Mesodermal cell (in vitro differentiated cells): ENCODE data around the gene TPRG1L.

ENCODE experiments used
- H3K27ac ChIP-seq: 2 replicates; pipeline ENCODE4 v1.7.0; 2013; ENCODE audit warnings: mild to moderate bottlenecking, low read depth, low read length, moderate library complexity; ENCODE audit not compliant: severe bottlenecking
- H3K36me3 ChIP-seq: 2 replicates; pipeline ENCODE4 v1.7.1; 2013; ENCODE audit warnings: mild to moderate bottlenecking, low read length, moderate library complexity; ENCODE audit not compliant: control insufficient read depth, insufficient read depth
- H3K4me1 ChIP-seq: one replicate; pipeline ENCODE4 v1.7.1; 2013; ENCODE audit warnings: mild to moderate bottlenecking, low read length; ENCODE audit not compliant: insufficient read depth, control insufficient read depth, poor library complexity, severe bottlenecking
- H3K4me3 ChIP-seq: 2 replicates; pipeline ENCODE4 v1.7.0; 2013; ENCODE audit warnings: low read length, control low read depth, mild to moderate bottlenecking; ENCODE audit not compliant: insufficient read depth, poor library complexity, severe bottlenecking; ENCODE audit errors: extremely low read depth
- H3K9me3 ChIP-seq: 2 replicates; pipeline ENCODE4 v1.7.1; 2013; ENCODE audit warnings: mild to moderate bottlenecking, low read length, moderate library complexity; ENCODE audit not compliant: control insufficient read depth
- WGBS, 2 experiments: methylation state at CpG; one replicate each; pipeline ENCODE4 v1.1.5; 2013; ENCODE audit warnings: missing lambda C conversion rate in 2 of 2; ENCODE audit not compliant: insufficient coverage in 2 of 2; 5-methylcytosine and 5-hydroxymethylcytosine counted together

TPRG1L gene

DNA sequence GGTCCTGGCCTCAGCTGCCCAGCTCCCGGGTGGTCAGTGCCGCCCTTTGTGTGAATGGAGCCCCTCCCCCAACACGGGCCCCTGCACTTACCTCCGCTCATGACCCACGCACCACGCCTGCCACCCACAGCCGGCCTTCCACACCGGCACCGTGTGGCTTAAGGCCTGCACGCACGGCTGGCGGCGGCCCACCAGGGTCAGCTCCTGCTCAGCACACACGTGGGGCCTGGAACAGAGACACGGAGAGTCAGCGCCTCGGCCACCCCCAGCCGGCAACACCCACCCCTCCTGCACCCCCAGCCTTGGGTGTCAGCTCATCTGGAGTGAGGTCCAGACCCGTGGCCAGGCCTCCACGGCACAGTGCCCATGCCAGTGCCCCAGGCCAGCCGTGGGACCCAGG lies 22.4 kb upstream of the TPRG1L start:
- 91 to 93% methylated on average over 18 to 21 of the region's 21 CpGs for WGBS, 2 experiments
- H3K9me3 ChIP-seq = no peaks in the 10 kb centered on the region
- H3K36me3 ChIP-seq = peaks cover 4% of the 10 kb centered on the region
- no peak overlapping the region for H3K27ac ChIP-seq
- H3K4me1 ChIP-seq = peaks cover 18% of the 10 kb centered on the region
- H3K4me3 ChIP-seq = no peak overlapping the region

DNA sequence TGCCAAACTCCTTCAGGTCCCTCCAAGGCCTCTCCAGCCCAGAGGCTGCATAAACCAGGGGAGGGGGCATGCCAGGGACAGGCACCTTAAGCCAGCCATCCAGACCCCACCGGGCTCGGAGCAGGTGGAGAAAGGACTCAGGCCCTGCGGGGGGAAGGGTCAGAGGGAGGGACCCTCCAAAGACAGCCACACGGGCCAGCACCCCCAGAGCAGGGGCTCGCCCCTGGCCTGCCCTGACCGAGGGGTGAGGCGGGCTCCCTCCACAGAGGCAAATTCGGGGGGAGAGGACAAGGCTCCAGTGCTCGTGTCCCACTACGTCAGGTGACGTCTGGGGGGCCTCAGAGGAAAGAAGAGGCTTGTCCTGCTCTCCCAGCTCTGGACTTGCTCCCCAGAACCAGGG lies 21.7 kb upstream of the TPRG1L start:
- H3K9me3 ChIP-seq = no peaks in the 10 kb centered on the region
- H3K27ac ChIP-seq = no peak overlapping the region
- H3K36me3 ChIP-seq = peaks cover 4% of the 10 kb centered on the region
- H3K4me3 ChIP-seq = no peak overlapping the region
- H3K4me1 ChIP-seq = peaks cover 11% of the 10 kb centered on the region
- 94 to 96% methylated on average over 8 to 11 of the region's 11 CpGs for WGBS, 2 experiments

DNA sequence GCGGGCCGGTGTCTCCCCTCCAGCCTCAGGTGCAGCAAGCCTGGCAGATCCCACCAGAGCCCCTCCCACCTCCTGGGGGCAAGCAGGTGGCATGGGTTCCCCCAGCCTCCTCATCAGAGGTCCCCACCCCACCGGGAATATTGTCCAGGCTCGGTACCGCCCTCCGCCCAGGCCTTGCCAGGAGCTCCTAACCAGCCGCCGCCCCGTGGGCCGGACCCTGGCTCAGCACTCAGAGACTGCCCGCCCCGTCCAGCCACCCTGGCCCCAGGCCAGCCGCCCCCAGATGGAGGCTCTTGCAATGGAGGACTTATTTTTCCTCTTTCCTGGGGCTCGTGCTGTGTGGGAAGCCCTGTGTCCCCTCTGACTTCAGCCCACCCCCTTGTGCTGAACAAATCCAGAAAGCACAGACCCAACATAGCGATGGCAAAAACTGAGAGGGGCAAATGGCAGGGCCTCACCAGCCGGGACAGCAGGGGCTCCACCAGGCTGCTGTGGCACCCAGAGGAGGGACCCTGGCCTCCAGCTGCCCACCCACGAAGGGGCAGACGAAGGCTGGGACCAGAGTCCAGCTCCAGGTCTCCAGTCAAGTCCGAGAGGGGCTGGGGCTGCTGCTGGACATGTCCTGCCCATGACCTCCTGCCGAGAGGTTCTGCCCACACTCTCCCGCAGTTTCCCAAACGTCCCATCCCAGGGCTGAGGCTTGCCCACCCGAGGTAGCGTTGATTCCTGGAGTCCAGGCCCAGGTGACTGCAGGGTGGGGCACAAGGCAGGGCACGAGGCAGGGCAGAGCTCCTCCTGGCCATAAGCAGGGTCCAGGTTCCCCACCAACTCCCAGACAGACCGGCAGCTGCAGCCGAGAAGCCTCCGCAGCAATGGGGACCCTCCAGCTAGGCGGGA lies 21.0 kb upstream of the TPRG1L start:
- peaks cover 7% of the 10 kb centered on the region for H3K4me1 ChIP-seq
- peaks cover 4% of the 10 kb centered on the region for H3K36me3 ChIP-seq
- 92 to 93% methylated on average over 27 of the region's 29 CpGs for WGBS, 2 experiments
- no peak overlapping the region for H3K27ac ChIP-seq
- no peaks in the 10 kb centered on the region for H3K9me3 ChIP-seq
- no peak overlapping the region for H3K4me3 ChIP-seq

DNA sequence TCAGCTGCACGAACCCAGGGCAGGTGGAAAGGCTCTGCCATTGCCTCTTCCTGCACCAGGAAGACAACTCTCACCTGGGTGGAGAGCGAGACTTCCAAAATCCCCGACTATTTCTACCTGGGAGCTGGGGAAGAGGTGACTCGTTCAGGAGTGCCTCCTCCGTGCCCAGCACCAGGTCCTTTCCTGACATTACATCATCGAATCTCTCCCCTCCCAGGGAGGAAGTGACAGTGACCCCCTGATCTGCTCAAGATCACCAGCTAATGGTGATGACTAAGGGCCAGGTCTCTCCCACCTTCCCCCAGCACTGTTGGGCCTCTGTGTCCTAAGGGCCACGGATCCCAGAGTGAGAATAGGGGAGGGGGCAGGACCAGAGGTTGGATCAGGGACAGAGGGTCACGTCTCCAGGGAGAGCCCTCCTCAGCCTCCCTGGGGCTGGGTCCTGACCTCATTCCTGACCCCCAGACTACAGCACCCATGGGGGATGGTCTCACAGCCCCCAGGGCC lies 20.3 kb upstream of the TPRG1L start:
- Histone ChIP-seq H3K9me3 (no peaks in the 10 kb centered on the region), H3K4me3 (no peak overlapping the region), H3K4me1 (peaks cover 10% of the 10 kb centered on the region), H3K36me3 (peaks cover 4% of the 10 kb centered on the region), H3K27ac (no peak overlapping the region)
- WGBS, 2 experiments = 93% methylated on average over 3 to 7 of the region's 8 CpGs

DNA sequence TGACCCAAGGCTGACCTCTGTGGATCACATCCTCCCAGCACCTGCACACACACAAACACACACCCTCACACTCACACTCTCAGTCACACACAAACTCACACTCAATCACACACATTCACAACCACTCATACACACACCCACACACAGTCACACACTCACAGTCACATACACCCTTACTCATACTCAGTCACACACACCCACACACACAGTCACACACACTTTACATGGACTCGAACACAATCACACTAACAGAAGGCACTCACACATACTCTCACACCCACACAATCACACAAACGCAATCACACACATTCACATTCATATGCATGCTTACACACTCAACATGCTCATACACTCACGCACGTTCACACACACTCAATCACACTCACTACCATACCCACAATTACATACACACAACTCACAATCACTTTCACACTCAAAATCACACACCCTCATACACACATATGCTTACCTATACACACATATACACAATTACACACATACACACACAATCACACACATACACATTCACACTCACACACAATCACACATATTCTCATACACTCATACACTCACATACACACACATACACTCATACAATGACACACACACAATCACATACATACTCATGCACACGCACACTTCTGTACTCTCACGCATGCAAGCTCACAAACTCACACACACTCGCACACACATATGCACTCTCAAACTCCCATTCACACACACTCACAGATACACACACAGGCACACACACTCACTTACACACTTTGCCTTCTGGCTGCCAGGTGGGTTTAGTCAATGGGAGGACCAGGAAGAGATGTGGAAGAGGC lies 19.6 kb upstream of the TPRG1L start:
- Histone ChIP-seq H3K4me3 (no peak overlapping the region), H3K4me1 (peaks cover 16% of the 10 kb centered on the region), H3K9me3 (no peaks in the 10 kb centered on the region), H3K27ac (no peak overlapping the region), H3K36me3 (peaks cover 4% of the 10 kb centered on the region)
- 83 to 87% methylated on average over 7 of the region's 7 CpGs for WGBS, 2 experiments

DNA sequence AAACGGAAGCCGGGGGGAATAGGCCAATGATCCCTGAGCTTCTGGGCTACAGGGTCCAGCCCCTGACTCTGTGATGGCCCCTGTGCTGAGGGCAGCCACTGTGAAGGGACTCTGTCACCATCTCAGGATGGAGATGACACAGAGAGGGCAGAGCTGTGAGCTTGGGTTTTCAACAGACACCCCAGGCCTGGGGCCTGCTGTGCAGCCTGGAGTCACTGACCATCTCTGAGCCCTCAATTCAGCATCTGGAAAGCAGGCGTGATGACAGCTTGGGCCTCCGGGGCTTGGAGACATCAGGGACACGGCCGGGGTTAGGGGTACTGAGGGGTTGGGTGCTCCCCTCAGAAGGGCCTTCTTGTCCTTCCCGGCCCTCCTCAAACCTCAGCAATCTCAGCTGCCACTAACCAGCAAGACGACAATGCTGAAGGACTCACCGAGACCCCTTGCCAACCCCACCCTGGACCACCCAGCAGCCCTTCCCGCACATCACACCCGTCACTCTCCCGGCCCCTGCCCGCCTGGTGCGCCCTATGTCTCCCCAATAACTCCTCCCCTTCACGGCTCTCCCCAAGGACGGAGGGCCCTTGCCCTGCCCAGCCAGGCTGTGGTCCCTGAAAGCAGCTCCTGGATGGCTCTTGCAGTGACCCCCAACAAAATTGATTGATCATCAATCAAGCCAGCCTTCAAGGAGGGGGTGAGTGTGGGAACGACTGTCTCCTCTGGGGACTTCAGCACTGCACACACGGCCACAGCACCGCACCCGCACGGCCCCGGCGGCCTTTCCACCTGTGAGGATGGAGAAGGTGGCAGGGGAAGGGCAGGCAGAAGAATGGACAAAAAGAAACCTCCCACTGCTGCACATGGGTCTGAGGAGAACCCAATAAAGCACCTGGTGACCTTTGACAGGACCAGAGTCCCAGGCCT lies 17.8 kb upstream of the TPRG1L start:
- Histone ChIP-seq H3K9me3 (no peaks in the 10 kb centered on the region), H3K4me1 (peaks cover 19% of the 10 kb centered on the region), H3K4me3 (no peak overlapping the region), H3K27ac (no peak overlapping the region), H3K36me3 (peaks cover 1% of the 10 kb centered on the region)
- 82 to 89% methylated on average over 11 to 23 of the region's 23 CpGs for WGBS, 2 experiments

DNA sequence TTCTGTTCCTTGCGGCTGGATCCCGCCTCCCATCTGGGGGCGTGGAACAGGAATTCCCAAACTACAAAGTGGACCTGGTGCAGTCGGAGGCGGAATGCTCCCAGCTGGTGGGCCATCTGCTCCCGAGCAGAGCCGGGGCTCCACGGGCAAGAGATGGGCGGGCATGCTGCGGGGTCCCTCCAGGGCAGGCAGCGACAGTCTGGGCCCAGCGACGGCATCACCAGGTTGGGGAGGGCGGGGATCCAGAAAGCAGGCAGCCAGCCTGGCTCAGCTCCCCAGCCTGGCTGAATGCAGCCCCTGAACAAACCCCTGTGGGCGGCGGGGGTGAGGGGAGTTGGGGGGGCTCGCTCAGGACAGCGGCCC lies 17.1 kb upstream of the TPRG1L start:
- Histone ChIP-seq H3K4me1 (peaks cover 24% of the 10 kb centered on the region), H3K9me3 (no peaks in the 10 kb centered on the region), H3K4me3 (no peak overlapping the region), H3K36me3 (no peaks in the 10 kb centered on the region), H3K27ac (no peak overlapping the region)
- WGBS, 2 experiments = 81 to 88% methylated on average over 7 to 15 of the region's 18 CpGs

DNA sequence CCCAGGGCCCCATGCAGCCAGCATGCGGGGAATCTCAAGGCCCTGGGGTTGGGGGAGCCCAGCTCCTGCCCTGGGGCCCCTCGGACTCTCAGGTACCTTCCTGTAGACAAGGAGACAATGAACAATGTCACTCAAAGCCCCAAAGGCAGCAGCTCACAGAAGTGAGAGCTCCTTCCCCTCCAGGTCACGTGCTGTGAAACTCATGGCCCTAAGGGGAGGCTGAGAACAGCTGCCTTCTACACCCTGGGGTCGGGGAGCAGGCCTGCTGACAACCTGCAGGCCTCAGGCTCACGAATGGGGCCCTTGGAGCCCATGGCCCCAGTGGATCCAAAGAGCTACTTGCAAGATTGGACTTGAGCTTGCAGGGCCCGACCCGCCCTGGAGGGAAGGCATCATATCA lies 16.7 kb upstream of the TPRG1L start:
- H3K9me3 ChIP-seq = no peaks in the 10 kb centered on the region
- peaks cover 28% of the 10 kb centered on the region for H3K4me1 ChIP-seq
- no peak overlapping the region for H3K4me3 ChIP-seq
- no peaks in the 10 kb centered on the region for H3K36me3 ChIP-seq
- no peak overlapping the region for H3K27ac ChIP-seq
- 88 to 93% methylated on average over 7 of the region's 7 CpGs for WGBS, 2 experiments

DNA sequence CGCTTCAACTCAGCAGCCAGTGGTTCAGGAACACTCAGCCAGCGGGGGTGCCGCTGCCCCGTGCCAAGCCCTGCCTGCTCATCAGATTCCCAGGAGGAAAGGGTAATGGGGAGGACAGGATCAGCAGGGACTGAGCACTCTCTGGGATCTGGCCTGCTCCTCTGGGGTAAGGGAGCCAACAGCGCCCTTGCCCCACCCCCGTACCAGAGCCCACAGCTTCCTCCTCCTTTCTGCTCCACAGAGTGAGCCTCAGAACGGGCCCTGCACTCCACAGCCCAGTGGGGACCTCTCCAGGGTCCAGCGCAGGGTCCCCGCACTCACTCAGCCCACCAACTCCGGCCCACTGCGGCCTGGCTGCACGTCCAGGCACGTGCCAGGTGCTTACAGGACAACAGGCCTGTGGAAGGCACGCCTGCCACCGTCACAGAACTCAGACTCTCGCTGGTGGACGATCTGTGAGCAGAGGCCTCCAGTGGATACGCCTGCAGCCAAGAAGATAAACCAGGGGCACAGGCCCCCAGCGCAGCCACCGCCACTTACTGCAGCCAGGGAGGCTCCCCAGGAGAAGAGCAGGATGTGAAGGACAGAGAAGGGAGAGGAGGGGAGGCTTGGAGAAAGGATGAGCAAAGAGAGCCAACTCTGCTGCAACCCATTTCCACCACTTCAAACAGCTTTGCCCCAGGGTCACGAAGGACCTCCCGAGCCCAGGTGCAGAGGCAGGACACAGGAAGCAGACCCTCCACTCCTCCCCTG lies 15.6 kb upstream of the TPRG1L start:
- peaks cover 38% of the 10 kb centered on the region for H3K4me1 ChIP-seq
- H3K9me3 ChIP-seq = no peaks in the 10 kb centered on the region
- 79 to 83% methylated on average over 17 to 19 of the region's 22 CpGs for WGBS, 2 experiments
- no peak overlapping the region for H3K27ac ChIP-seq
- H3K4me3 ChIP-seq = no peak overlapping the region
- H3K36me3 ChIP-seq = no peaks in the 10 kb centered on the region
